ENCODE data around the gene NEIL3.

GRCh38 chr4:177351622-177352244 is 42.1 kb downstream of the NEIL3 start:
- TF ChIP-seq CTCF (IDR thresholded peaks at IDR 0.05), result no peak
- no peak for TF ChIP-seq POLR2A (IDR thresholded peaks at IDR 0.05)

Measured in suprapubic skin (tissue), 3 donors.